ENCODE results near the gene ANKRD18B.
"Not testable (repeated sequence)": the region's sequence is repeated elsewhere in the genome, so short reads cannot be mapped to it uniquely, and the experiment has no call there.

Gene ANKRD18B

DNA sequence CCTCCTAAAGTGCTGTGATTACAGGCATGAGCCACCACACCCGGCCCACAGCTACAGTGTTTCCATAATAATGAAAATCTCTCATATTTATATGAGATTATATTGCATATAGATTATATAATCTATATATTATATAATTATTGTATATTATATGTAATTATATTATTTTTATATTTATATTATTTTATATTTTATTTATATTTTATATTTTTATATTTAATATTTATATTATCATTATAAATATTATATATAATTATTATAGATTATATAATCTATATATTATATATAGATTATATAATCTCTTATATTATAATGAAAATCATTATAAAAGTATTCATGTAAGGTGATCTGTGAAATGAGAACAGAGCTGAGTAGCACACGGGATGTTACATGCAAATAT is 11.5 kb downstream of the ANKRD18B start:
- no peak for DNase-seq (ENCODE audit: low read depth)

DNA sequence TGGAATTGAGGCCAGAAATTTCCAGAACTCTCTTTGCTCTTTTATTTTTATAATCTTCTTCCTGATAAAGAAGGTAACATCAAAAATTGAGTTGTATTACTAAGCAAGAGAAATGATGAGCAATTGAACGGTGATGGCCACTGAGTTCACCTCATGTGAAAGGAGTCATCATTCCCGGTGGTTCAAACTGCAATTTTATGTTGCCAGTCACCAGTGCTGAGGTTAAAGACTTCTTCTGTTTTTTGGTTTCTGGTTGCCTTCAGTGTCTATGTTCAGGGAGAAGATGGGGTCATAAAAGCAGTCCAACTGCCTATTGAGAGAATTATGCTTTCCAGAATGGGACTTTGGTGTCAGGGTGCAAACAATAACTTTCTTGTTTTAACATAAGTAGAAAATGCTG is 19.4 kb downstream of the ANKRD18B start:
- DNase-seq (ENCODE audit: low read depth), result not testable (repeated sequence)

GRCh38 chr9:33545715-33546114 is 21.7 kb downstream of the ANKRD18B start:
- not testable (repeated sequence) for DNase-seq (ENCODE audit: low read depth)

DNA sequence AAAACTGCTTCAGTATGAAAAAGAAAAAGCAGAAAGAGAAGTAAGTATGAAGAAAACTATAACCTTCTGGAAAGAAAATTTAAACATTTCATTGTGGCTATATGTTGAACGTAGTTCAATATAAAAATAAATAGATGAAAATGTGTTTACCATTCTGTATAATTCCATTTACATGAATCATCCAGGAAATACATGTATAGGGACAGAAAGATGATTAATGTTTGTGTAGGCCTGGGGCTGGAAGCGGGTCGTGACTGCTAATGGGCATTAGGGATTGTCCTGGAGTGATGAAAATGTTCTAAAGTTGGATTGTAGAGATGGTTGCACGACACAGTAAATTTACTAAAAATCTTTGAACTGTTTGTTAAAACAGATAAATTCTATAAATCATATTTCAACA is 24.8 kb downstream of the ANKRD18B start:
- DNase-seq (ENCODE audit: low read depth), result not testable (repeated sequence)

DNA sequence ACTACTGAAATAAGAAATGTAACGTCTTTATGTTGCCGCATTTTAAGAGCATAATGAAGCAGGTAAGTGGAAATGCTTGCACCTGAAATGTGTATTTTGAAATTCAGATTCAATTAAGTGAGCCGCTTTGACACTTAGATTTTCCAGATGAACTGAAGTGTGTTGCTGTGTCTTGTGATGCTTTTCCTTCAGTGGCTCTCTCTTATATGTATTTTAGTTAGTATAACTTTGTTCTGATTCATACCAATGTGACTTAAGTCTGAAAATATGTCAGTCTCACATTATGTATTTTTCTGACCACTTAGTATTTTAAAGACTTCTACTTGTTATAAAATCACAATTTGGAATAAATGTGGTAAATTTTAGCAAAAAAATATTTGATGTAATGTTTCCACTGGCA is 25.4 kb downstream of the ANKRD18B start:
- DNase-seq (ENCODE audit: low read depth), result not testable (repeated sequence)

DNA sequence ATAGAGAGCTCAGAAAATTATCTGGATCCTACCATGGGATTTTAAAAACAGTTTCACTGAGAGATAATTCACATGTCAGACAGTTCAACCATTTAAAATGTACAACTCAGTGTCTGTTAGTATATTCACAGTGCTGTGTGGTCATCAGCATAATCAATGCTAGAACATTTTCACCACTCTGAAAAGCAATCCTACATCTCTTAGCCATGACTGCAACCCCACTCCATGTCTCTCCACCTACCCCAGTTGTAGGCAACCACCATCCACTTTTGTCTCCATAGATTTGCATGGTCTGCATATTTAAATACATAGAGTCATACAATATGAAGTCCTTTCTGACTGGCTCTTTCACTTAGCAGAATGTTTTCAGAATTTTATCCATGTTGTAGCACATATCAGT is 27.1 kb downstream of the ANKRD18B start:
- DNase-seq (ENCODE audit: low read depth), result not testable (repeated sequence)

GRCh38 chr9:33552315-33552725 is 28.3 kb downstream of the ANKRD18B start:
- DNase-seq (ENCODE audit: low read depth), result not testable (repeated sequence)

DNA sequence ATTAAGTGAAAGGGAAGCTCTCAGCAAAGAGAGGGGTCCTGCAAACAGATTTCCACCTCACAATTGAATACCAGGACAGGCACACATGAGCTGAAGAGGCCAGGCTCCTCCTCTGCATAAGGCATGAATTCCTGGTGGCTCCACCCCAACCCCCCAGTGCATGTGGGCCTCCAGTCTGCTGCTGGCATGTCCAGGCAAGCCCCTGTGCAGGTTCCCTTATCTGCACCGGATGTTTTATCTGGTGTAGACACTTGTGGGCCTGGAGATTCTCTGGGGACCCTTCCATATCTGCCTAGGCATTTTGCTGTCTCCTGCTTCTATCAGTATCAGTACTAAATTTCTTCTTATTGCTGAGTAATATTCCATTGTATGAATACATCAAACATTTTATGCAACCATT is 36.2 kb downstream of the ANKRD18B start:
- DNase-seq (ENCODE audit: low read depth), result not testable (repeated sequence)

- not testable (repeated sequence) for DNase-seq (ENCODE audit: low read depth)
Observed at GRCh38 chr9:33562196-33562595, 38.1 kb downstream of the ANKRD18B start.

DNA sequence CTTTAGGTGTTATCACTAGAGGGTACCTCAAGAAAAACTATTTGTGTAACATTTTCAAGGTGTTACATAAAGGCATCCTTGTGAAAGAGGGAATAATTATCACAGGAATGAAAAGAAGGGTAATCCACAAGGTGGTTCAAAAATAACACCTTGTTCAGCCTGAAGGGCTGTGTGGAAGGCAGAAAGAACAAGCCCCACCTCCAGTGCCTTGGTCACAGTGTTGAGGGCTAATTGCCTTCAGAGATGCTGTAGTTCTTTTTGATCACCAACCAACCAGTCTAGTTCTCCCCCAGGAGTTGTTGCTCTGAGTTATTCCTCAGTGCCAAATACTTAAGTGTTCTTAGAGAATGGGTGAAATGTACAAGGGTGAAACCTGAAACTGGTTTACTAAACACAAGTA is 43.7 kb downstream of the ANKRD18B start:
- not testable (repeated sequence) for DNase-seq (ENCODE audit: low read depth)

DNA sequence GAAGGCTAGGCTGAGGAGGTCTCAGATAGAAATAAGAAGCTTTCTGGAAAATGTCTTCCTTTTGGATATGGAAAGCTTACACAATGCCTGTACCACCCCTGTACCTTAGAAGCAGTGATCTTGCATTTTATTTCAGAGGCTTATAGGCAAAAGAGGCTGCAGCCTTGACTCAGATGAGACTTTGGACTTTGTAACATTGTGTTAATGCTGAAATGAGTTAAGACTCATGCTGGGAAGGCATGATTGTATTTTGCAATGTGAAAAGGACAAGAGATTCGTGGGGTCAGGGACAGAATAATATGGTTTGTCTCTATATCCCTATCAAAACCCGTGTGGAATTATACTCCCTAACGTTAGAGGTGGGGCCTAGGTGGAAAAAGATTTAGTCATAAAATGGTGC is 53.7 kb downstream of the ANKRD18B start:
- DNase-seq (ENCODE audit: low read depth), result not testable (repeated sequence)

GRCh38 chr9:33579996-33580395 is 55.9 kb downstream of the ANKRD18B start:
- not testable (repeated sequence) for DNase-seq (ENCODE audit: low read depth)

GRCh38 chr9:33582686-33583085 is 58.6 kb downstream of the ANKRD18B start:
- DNase-seq (ENCODE audit: low read depth), result not testable (repeated sequence)

DNA sequence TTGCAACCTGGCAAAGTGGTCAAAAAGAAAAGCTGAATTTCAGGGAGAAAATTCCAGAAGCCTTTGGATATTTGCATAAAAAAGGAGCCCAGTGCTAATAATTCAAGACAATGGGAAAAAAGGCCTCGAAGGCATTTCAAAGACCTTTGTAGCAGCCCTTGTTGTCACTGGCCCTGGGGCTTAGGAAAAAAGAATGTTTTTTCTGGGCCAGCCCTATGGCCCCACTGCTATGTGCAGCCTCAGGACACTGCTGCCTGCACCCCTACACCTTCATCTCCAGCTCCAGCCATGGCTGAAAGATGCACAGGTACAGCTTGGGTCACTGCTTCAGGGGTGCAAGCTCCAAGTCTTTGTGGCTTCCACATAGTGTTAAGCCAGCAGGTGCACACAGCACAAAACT is 62.1 kb downstream of the ANKRD18B start:
- not testable (repeated sequence) for DNase-seq (ENCODE audit: low read depth)

GRCh38 chr9:33587799-33588198 is 63.7 kb downstream of the ANKRD18B start:
- DNase-seq (ENCODE audit: low read depth), result not testable (repeated sequence)

GRCh38 chr9:33588876-33589275 is 64.8 kb downstream of the ANKRD18B start:
- DNase-seq (ENCODE audit: low read depth), result not testable (repeated sequence)

DNA sequence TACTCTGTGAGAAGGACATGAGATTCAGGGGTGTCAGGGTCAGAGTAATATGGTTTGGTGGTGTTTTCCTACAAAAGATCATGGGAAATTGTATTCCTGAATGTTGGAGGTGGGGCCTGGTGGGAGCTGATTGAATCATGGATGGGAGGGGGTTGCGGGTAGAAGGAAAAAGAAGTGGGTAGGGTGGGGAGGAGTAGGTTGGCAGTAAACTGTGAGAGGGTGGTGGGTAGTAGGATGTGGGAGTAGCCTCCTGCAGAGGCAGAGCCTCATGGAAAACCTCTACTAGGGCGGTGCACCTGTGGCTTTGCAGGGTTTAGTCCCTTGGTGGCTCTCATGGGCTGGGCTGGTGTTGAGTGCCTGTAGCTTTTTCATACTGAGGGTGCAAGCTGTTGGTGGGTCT is 66.8 kb downstream of the ANKRD18B start:
- DNase-seq (ENCODE audit: low read depth), result not testable (repeated sequence)

DNA sequence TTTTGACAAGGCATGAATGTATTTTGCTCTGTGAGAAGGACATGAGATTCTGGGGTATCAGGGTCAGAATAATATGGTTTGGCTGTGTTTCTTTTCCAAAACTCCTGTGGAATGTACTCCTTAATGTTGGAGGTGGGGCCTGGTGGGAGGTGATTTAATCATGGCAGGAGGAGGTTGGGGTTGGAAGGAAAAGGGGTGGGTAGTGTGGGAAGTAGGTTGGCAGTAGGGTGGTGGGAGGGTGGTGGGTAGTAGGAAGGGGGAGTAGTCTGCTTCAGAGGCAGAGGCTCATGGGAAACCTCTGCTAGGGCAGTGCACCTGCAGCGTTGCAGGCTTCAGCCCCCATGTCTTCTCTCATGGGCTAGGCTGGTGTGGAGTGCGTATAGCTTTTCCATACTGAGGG is 72.9 kb downstream of the ANKRD18B start:
- DNase-seq (ENCODE audit: low read depth), result not testable (repeated sequence)

GRCh38 chr9:33597386-33597785 is 73.3 kb downstream of the ANKRD18B start:
- DNase-seq (ENCODE audit: low read depth), result not testable (repeated sequence)

- not testable (repeated sequence) for DNase-seq (ENCODE audit: low read depth)
Observed at GRCh38 chr9:33598796-33599379, 74.8 kb downstream of the ANKRD18B start.

DNA sequence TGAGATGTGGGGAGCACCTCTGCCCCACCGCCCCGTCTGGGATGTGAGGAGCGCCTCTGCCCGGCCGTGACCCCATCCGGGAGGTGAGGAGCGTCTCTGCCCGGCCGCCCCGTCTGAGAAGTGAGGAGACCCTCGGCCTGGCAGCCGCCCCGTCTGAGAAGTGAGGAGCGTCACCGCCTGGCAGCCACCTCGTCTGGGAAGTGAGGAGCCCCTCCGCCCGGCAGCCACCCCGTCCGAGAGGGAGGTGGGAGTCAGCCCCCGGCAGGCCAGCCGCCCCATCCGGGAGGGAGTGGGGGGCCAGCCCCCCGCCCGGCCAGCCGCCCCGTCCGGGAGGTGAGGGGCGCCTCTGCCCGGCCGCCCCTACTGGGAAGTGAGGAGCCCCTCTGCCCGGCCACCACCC is 76.9 kb downstream of the ANKRD18B start:
- not testable (repeated sequence) for DNase-seq (ENCODE audit: low read depth)

DNA sequence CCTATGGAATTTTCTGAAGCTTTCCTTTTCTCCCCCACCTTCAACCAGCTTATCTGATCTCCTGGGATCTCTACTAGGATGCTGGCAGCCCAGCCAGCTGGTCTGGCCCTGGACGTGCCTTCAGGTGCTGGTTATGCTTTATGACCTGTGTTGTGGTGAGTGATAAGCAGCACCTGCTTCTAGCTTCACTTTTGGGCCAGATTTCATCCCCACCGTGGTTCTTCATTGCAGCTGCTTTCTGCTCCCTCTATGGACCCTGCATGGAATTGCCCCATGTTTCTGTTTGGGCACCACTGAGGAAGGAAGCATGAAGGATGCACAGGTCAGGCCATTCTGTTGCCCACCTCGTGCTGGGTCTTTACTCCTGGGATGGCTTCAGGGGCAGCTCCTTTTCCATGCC is 80.2 kb downstream of the ANKRD18B start:
- not testable (repeated sequence) for DNase-seq (ENCODE audit: low read depth)

DNA sequence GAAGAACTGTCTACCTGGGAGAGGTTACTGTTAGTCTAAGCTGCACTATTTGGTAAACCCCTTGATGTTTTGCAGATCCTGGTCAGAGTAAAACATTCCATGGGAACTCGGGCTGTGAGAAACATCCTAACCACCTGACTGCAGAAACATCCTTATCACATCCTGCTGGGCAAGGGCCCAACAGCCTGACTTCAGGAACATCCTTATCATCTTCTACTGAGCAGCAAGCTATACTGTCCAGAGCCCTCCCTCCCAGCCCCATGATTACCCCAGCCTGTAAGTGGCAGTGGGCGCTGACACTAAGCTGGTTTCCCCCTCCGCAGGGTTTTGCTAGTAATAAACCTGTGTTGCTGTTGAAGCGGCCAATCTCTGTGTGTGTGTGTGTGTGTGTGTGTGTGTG is 80.9 kb downstream of the ANKRD18B start:
- DNase-seq (ENCODE audit: low read depth), result not testable (repeated sequence)

- DNase-seq (ENCODE audit: low read depth), result no peak
Observed at GRCh38 chr9:33611358-33611757, 87.3 kb downstream of the ANKRD18B start.

All from stimulated activated CD4-positive, alpha-beta T cell treated with anti-CD3 and anti-CD28 coated beads, Interleukin-2, amount 100 ng/mL, for 4 hours (primary cell).